H9 (cell line): ENCODE results near the gene RAI1. TPM values are rescaled to one million over a fixed set of nuclear protein-coding genes. Genes with fewer than 3 reads are reported as not detected.

Experiments
- DNase-seq: peaks from one replicate; pipeline ENCODE4 v3.0.0-alpha.2; 2017
- H2AFZ ChIP-seq: one replicate; pipeline ENCODE4 v1.6.1; 2013; ENCODE audit warnings: mild to moderate bottlenecking, low read length, control low read depth, moderate library complexity
- H2AK5ac ChIP-seq: 2 replicates; pipeline ENCODE4 v1.6.1; 2013; ENCODE audit warnings: low read length, control low read depth, mixed read lengths; ENCODE audit not compliant: insufficient read length
- H2BK120ac ChIP-seq: one replicate; pipeline ENCODE4 v1.6.1; 2013; ENCODE audit warnings: low read depth, mild to moderate bottlenecking, low read length, control low read depth, inconsistent platforms; ENCODE audit not compliant: poor library complexity, severe bottlenecking
- H2BK12ac ChIP-seq: 2 replicates; pipeline ENCODE4 v1.6.1; 2013; ENCODE audit warnings: low read length, control low read depth, mixed read lengths, low read depth; ENCODE audit not compliant: insufficient read length
- H2BK15ac ChIP-seq: 2 replicates; pipeline ENCODE4 v1.6.1; 2013; ENCODE audit warnings: low read depth, low read length, control low read depth
- H2BK20ac ChIP-seq: one replicate; pipeline ENCODE4 v1.6.1; 2013; ENCODE audit warnings: low read depth, mild to moderate bottlenecking, low read length, control low read depth, inconsistent platforms; ENCODE audit not compliant: poor library complexity, severe bottlenecking
- H2BK5ac ChIP-seq: 2 replicates; pipeline ENCODE4 v1.6.1; 2013; ENCODE audit warnings: low read length, control low read depth, mixed read lengths; ENCODE audit not compliant: insufficient read length
- H3K14ac ChIP-seq: 2 replicates; pipeline ENCODE4 v1.6.1; 2013; ENCODE audit warnings: low read length, control low read depth; ENCODE audit not compliant: insufficient read depth
- H3K18ac ChIP-seq: 2 replicates; pipeline ENCODE4 v1.6.1; 2013; ENCODE audit warnings: low read depth, mild to moderate bottlenecking, mixed read lengths, low read length, control low read depth; ENCODE audit not compliant: insufficient read length
- H3K23ac ChIP-seq: 2 replicates; pipeline ENCODE4 v1.6.1; 2013; ENCODE audit warnings: low read length, control low read depth, mixed read lengths, low read depth; ENCODE audit not compliant: insufficient read length
- H3K23me2 ChIP-seq: 2 replicates; pipeline ENCODE4 v1.6.1; 2013; ENCODE audit warnings: low read depth, mild to moderate bottlenecking, mixed read lengths, low read length, control low read depth; ENCODE audit not compliant: insufficient read length, poor library complexity, severe bottlenecking
- H3K27ac ChIP-seq: 2 replicates; pipeline ENCODE4 v1.5.1; 2013; ENCODE audit warnings: low read length, control low read depth, mixed read lengths, low read depth; ENCODE audit not compliant: insufficient read length
- H3K27me3 ChIP-seq: 2 replicates; pipeline ENCODE4 v1.6.1; 2013; ENCODE audit warnings: low read length, control low read depth, inconsistent platforms; ENCODE audit not compliant: insufficient read depth
- H3K4ac ChIP-seq: 2 replicates; pipeline ENCODE4 v1.6.1; 2013; ENCODE audit warnings: low read depth, mild to moderate bottlenecking, control low read depth, inconsistent platforms, low read length, moderate library complexity
- H3K4me1 ChIP-seq: 2 replicates; pipeline ENCODE4 v1.6.1; 2013; ENCODE audit warnings: low read length, control low read depth, inconsistent platforms; ENCODE audit not compliant: insufficient read depth
- H3K4me2 ChIP-seq: 2 replicates; pipeline ENCODE4 v1.6.1; 2013; ENCODE audit warnings: low read length, control low read depth, mixed read lengths; ENCODE audit not compliant: insufficient read length, insufficient read depth
- H3K56ac ChIP-seq: 2 replicates; pipeline ENCODE4 v1.6.1; 2013; ENCODE audit warnings: low read depth, mild to moderate bottlenecking, mixed read lengths, low read length, control low read depth; ENCODE audit not compliant: insufficient read length
- H3K79me1 ChIP-seq: 2 replicates; pipeline ENCODE4 v1.6.1; 2013; ENCODE audit warnings: low read depth, mild to moderate bottlenecking, moderate library complexity, low read length, control low read depth, inconsistent platforms; ENCODE audit not compliant: insufficient read depth, poor library complexity, severe bottlenecking
- H3K79me2 ChIP-seq: 2 replicates; pipeline ENCODE4 v1.6.1; 2013; ENCODE audit warnings: low read length, control low read depth, inconsistent platforms; ENCODE audit not compliant: insufficient read depth
- H3K9ac ChIP-seq: 2 replicates; pipeline ENCODE4 v1.6.1; 2013; ENCODE audit warnings: low read length, control low read depth, mixed read lengths; ENCODE audit not compliant: insufficient read length; ENCODE audit errors: extremely low read depth
- H3K9me3 ChIP-seq: one replicate; pipeline ENCODE4 v1.6.1; 2013; ENCODE audit warnings: low read depth, low read length, inconsistent platforms; ENCODE audit not compliant: control insufficient read depth
- H3T11ph ChIP-seq: one replicate; pipeline ENCODE4 v1.6.1; 2013; ENCODE audit warnings: mild to moderate bottlenecking, low read length, control low read depth, inconsistent platforms
- H4K20me1 ChIP-seq: one replicate; pipeline ENCODE4 v1.6.1; 2013; ENCODE audit not compliant: control insufficient read depth, insufficient read length, insufficient read depth
- H4K5ac ChIP-seq: 2 replicates; pipeline ENCODE4 v1.6.1; 2013; ENCODE audit warnings: low read depth, mild to moderate bottlenecking, mixed read lengths, low read length, control low read depth; ENCODE audit not compliant: insufficient read length
- H4K8ac ChIP-seq: replicated peaks from 2 replicates; pipeline ENCODE4 v1.6.1; 2013; ENCODE audit warnings: low read length, control low read depth, mixed read lengths, low read depth; ENCODE audit not compliant: insufficient read length
- H4K91ac ChIP-seq: 2 replicates; pipeline ENCODE4 v1.6.1; 2013; ENCODE audit warnings: low read depth, mild to moderate bottlenecking, moderate library complexity, mixed read lengths, low read length, control low read depth; ENCODE audit not compliant: insufficient read length
- H3K27ac Mint-ChIP-seq, 3 experiments: 2 replicates in 2 of 3; 3 replicates in 1 of 3; pipeline ENCODE4 v1.8.0; 2020 to 2021; ENCODE audit warnings: mixed read lengths in 3 of 3, mild to moderate bottlenecking in 1 of 3, moderate library complexity in 1 of 3
- H3K27me3 Mint-ChIP-seq: 2 replicates; pipeline ENCODE4 v1.8.0; 2021; ENCODE audit warnings: low read depth, mild to moderate bottlenecking, moderate library complexity, mixed read lengths
- H3K36me3 Mint-ChIP-seq, 3 experiments: 2 replicates in 2 of 3; 3 replicates in 1 of 3; pipeline ENCODE4 v1.8.0; 2020 to 2021; ENCODE audit warnings: low read depth in 3 of 3, mixed read lengths in 3 of 3; ENCODE audit not compliant: insufficient read depth in 1 of 3
- H3K4me1 Mint-ChIP-seq, 2 experiments: 2 replicates each; pipeline ENCODE4 v1.8.0; 2020; ENCODE audit warnings: mixed read lengths in 2 of 2
- H3K4me3 Mint-ChIP-seq, 2 experiments: 2 replicates in 1 of 2; 3 replicates in 1 of 2; pipeline ENCODE4 v1.8.0; 2020 to 2021; ENCODE audit warnings: mild to moderate bottlenecking in 2 of 2, mixed read lengths in 2 of 2, moderate library complexity in 1 of 2
- H3K9me3 Mint-ChIP-seq, 2 experiments: 2 replicates in 1 of 2; 3 replicates in 1 of 2; pipeline ENCODE4 v1.8.0; 2020; ENCODE audit warnings: mild to moderate bottlenecking in 2 of 2, mixed read lengths in 2 of 2, moderate library complexity in 1 of 2
- WGBS: extraction: QIAGEN DNeasy Blood & Tissue Kit; methylation state at CpG from one replicate; pipeline ENCODE4 v1.1.7; 2013; ENCODE audit warnings: missing lambda C conversion rate, low lambda C conversion rate, mixed read lengths; ENCODE audit not compliant: insufficient read length; ENCODE audit errors: extremely low coverage; 5-methylcytosine and 5-hydroxymethylcytosine counted together
- total RNA-seq: library from RNA; stranded (reverse); gene quantifications from 2 replicates; pipeline ENCODE4 v1.2.1, GENCODE V29; 2021
- TF ChIP-seq, protein P1 (sequence below): fragments of 200-600 bp; sonication (generic); conservative IDR thresholded peaks from 3 replicates; pipeline ENCODE4 v1.8.0; 2021; ENCODE audit warnings: antibody characterized with exemption, mild to moderate bottlenecking

RAI1 gene
- total RNA-seq, 1 experiment from 2014 or later, result 1.5 TPM

GRCh38 chr17:17752821-17753321, 71.6 kb downstream of the RAI1 start:
- no peak overlapping the region for H2BK120ac ChIP-seq
- WGBS, result no CpG with 5 or more reads among the region's 9 CpGs
- no peak overlapping the region for H3K27ac ChIP-seq
- no peaks in the 10 kb centered on the region for H4K20me1 ChIP-seq
- H3K56ac ChIP-seq, result no peak overlapping the region
- Mint-ChIP-seq H3K27ac (peak overlapping the region; percentile 89 to 96 (median 91); a peak in 6 of 7 replicates), H3K27me3 (no peaks in the 10 kb centered on the region; the same call in none of the 2 replicates), H3K36me3 (peaks cover 0 to 2% (median 0%) of the 10 kb centered on the region in 3 experiments; a peak in 2 of 7 replicates), H3K4me1 (peaks cover 38 to 46% of the 10 kb centered on the region in 2 experiments), H3K4me3 (peak overlapping the region; percentile 58 to 78), H3K9me3 (no peaks in the 10 kb centered on the region)
- H3K23me2 ChIP-seq, result no peaks in the 10 kb centered on the region
- H3K4me1 ChIP-seq, result peaks cover 11% of the 10 kb centered on the region
- no peak overlapping the region for H2AK5ac ChIP-seq
- H3K79me1 ChIP-seq, result no peaks in the 10 kb centered on the region
- H2AFZ ChIP-seq, result no peak overlapping the region
- no peaks in the 10 kb centered on the region for H3K27me3 ChIP-seq
- no peak overlapping the region for H4K5ac ChIP-seq
- no peak overlapping the region for H3K23ac ChIP-seq
- H3K14ac ChIP-seq, result peak overlapping the region; percentile 15; the same call in 1 of the 2 replicates
- H4K8ac ChIP-seq, result no peak overlapping the region
- no peaks in the 10 kb centered on the region for H3K9me3 ChIP-seq
- TF ChIP-seq, protein P1, sequence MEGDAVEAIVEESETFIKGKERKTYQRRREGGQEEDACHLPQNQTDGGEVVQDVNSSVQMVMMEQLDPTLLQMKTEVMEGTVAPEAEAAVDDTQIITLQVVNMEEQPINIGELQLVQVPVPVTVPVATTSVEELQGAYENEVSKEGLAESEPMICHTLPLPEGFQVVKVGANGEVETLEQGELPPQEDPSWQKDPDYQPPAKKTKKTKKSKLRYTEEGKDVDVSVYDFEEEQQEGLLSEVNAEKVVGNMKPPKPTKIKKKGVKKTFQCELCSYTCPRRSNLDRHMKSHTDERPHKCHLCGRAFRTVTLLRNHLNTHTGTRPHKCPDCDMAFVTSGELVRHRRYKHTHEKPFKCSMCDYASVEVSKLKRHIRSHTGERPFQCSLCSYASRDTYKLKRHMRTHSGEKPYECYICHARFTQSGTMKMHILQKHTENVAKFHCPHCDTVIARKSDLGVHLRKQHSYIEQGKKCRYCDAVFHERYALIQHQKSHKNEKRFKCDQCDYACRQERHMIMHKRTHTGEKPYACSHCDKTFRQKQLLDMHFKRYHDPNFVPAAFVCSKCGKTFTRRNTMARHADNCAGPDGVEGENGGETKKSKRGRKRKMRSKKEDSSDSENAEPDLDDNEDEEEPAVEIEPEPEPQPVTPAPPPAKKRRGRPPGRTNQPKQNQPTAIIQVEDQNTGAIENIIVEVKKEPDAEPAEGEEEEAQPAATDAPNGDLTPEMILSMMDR, result no peak
- H3K79me2 ChIP-seq, result no peaks in the 10 kb centered on the region
- no peak overlapping the region for H3K9ac ChIP-seq
- no peak overlapping the region for H3T11ph ChIP-seq
- no peak overlapping the region for H2BK5ac ChIP-seq
- H2BK20ac ChIP-seq, result no peak overlapping the region
- no peak overlapping the region for H2BK15ac ChIP-seq
- no peak overlapping the region for H3K4me2 ChIP-seq
- no peak overlapping the region for H2BK12ac ChIP-seq
- H3K18ac ChIP-seq, result peak overlapping the region; percentile 28
- no peak overlapping the region for H4K91ac ChIP-seq
- no peak overlapping the region for H3K4ac ChIP-seq
- peak; percentile 69 for DNase-seq
